Measurements from ENCODE around the gene DBH.

GRCh38 chr9:133640160-133640559 lies 4.0 kb downstream of the DBH start:
- TF ChIP-seq CTCF (IDR thresholded peaks at IDR 0.05): no peak
- TF ChIP-seq ZFX (IDR thresholded peaks at IDR 0.05; ENCODE audit: borderline replicate concordance): no peak
